PC-3 (cell line): ENCODE results near the gene GABBR1. TPM values are rescaled to one million over a fixed set of nuclear protein-coding genes. Genes with fewer than 3 reads are reported as not detected.

ENCODE experiments used
- ATAC-seq: fragments of 200-7000 bp; cut with Tn5 transposase; 2 replicates; pipeline ENCODE4 v1.9.1; 2020; ENCODE audit warnings: mild to moderate bottlenecking, moderate library complexity
- BruUV-seq: library from RNA; stranded (reverse); fragments of 400-500 nt; replicated peaks from 2 replicates; lab custom pipeline; 2021; lab: Mats Ljungman, UMichigan
- CTCF ChIA-PET: fragments of 300-600 bp; sonication (Branson Sonifier 250); formaldehyde crosslinking; loops from one replicate; lab custom pipeline; 2022; ENCODE audit warnings: antibody characterized with exemption; lab: Charles Lee
- POLR2A ChIA-PET: fragments of 300-600 bp; sonication (Branson Sonifier 250); formaldehyde crosslinking; loops from one replicate; lab custom pipeline; 2022; ENCODE audit warnings: antibody characterized with exemption; ENCODE audit not compliant: unreplicated experiment; lab: Charles Lee
- DNase-seq: peaks from one replicate; pipeline ENCODE4 v3.0.0-alpha.2; 2015
- H2AFZ ChIP-seq: fragments of 300-600 bp; sonication (generic); 2 replicates; pipeline ENCODE4 v1.6.0; 2016; ENCODE audit warnings: antibody characterized with exemption, low read length
- H3F3A ChIP-seq: fragments of 300-600 bp; sonication (generic); one replicate; pipeline ENCODE4 v1.6.0; 2017; ENCODE audit warnings: antibody characterized with exemption, low read length, control low read depth, mild to moderate bottlenecking; ENCODE audit not compliant: unreplicated experiment
- H3K27ac ChIP-seq: fragments of 300-600 bp; sonication (generic); 2 replicates; pipeline ENCODE4 v1.5.1; 2016; ENCODE audit warnings: mild to moderate bottlenecking, low read length
- H3K27me3 ChIP-seq: fragments of 300-600 bp; sonication (generic); 2 replicates; pipeline ENCODE4 v1.6.1; 2016; ENCODE audit warnings: low read length, mixed read lengths
- H3K36me3 ChIP-seq: fragments of 300-600 bp; sonication (generic); 2 replicates; pipeline ENCODE4 v1.6.1; 2016; ENCODE audit warnings: low read depth, mixed run types, low read length, mixed read lengths
- H3K4me1 ChIP-seq: fragments of 300-600 bp; sonication (generic); 2 replicates; pipeline ENCODE4 v1.5.1; 2016; ENCODE audit warnings: low read length; ENCODE audit not compliant: insufficient read depth
- H3K4me2 ChIP-seq: fragments of 300-600 bp; sonication (generic); 2 replicates; pipeline ENCODE4 v1.6.0; 2016; ENCODE audit warnings: low read length
- H3K4me3 ChIP-seq: fragments of 300-600 bp; sonication (generic); 2 replicates; pipeline ENCODE4 v1.5.1; 2016; ENCODE audit warnings: mild to moderate bottlenecking, low read length, mixed read lengths
- H3K79me2 ChIP-seq: fragments of 300-600 bp; sonication (generic); 2 replicates; pipeline ENCODE4 v1.6.1; 2017; ENCODE audit warnings: low read length, mixed read lengths
- H3K9ac ChIP-seq: fragments of 300-600 bp; sonication (generic); 2 replicates; pipeline ENCODE4 v1.6.0; 2016; ENCODE audit warnings: mild to moderate bottlenecking, low read length
- H3K9me2 ChIP-seq: fragments of 300-600 bp; sonication (generic); replicated peaks from 2 replicates; pipeline ENCODE4 v1.6.1; 2016; ENCODE audit warnings: mixed run types, low read length, mixed read lengths
- H3K9me3 ChIP-seq: fragments of 300-600 bp; sonication (generic); 2 replicates; pipeline ENCODE4 v1.6.1; 2016; ENCODE audit warnings: low read length, mixed read lengths
- H4K20me1 ChIP-seq: fragments of 300-600 bp; sonication (generic); 2 replicates; pipeline ENCODE4 v1.6.1; 2016; ENCODE audit warnings: low read length, mixed read lengths
- EZH2 ChIP-seq: fragments of 300-600 bp; sonication (generic); IDR thresholded peaks from one replicate; pipeline ENCODE4 v1.6.1; 2017; ENCODE audit warnings: antibody characterized with exemption, mild to moderate bottlenecking, low read length; ENCODE audit not compliant: unreplicated experiment
- EZH2phosphoT487 ChIP-seq: fragments of 300-600 bp; sonication (generic); IDR thresholded peaks from 2 replicates; pipeline ENCODE4 v1.6.1; 2018; ENCODE audit warnings: mild to moderate bottlenecking, antibody characterized with exemption, low read length, borderline replicate concordance
- intact Hi-C: fragments of 100-400 bp; cut with micrococcal nuclease; formaldehyde crosslinking; loops from 2 replicates; pipeline ENCODE4 v1.9.0; 2023
- total RNA-seq: library from RNA; depleted of rRNA; stranded (reverse); fragments of >200 nt; gene quantifications from 2 replicates; pipeline ENCODE4 v1.2.3, GENCODE V29; 2014
- TF ChIP-seq, protein P1 (sequence below): fragments of 300-600 bp; sonication (generic); conservative IDR thresholded peaks from 2 replicates; pipeline ENCODE4 v1.5.1; 2017; ENCODE audit warnings: antibody characterized with exemption, low read depth, mild to moderate bottlenecking, low read length

The GABBR1 gene
- total RNA-seq, 1 experiment from 2014 or later: 5.5 TPM

DNA sequence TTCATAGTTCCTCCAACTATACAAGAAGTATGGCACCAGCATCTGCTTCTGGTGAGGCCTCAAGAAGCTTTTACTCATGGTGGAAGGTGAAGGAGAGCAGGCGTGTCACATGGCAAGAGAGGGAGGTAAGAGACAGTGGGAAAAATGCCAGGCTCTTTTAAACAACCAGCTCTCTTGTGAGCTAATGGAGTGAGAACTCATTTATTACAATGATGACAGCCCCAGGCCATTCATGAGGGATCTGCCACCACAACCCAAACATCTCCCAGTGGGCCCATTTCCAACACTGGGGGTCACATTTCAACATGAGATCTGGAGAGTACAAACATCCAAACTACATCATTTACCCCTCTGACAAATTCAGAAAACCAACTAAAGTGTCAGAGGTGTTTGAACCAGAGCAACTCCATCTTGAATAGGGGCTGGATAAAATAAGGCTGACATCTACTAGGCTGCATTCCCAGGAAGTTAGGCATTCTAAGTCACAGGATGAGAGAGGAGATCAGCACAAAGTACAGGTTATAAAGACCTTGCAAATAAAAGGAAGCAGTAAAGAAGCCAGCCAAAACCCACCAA is 71.3 kb downstream of the GABBR1 start:
- no peak overlapping the region for H3K9ac ChIP-seq
- H3K9me3 ChIP-seq: no peaks in the 10 kb centered on the region
- BruUV-seq: no TSS peak
- POLR2A ChIA-PET: no interaction called here
- H3F3A ChIP-seq: no peaks in the 10 kb centered on the region
- ATAC-seq (no peak), DNase-seq (no peak)
- no peak overlapping the region for H3K4me2 ChIP-seq
- CTCF ChIA-PET: no interaction called here
- peaks cover 72% of the 10 kb centered on the region for H3K27me3 ChIP-seq
- no peak overlapping the region for H3K27ac ChIP-seq
- H2AFZ ChIP-seq: no peak overlapping the region
- no peaks in the 10 kb centered on the region for H3K79me2 ChIP-seq
- H3K36me3 ChIP-seq: no peaks in the 10 kb centered on the region
- H4K20me1 ChIP-seq: no peaks in the 10 kb centered on the region
- H3K9me2 ChIP-seq: no peaks in the 10 kb centered on the region
- no peaks in the 10 kb centered on the region for H3K4me1 ChIP-seq
- TF ChIP-seq EZH2 (no peak), EZH2phosphoT487 (no peak)
- TF ChIP-seq, protein P1, sequence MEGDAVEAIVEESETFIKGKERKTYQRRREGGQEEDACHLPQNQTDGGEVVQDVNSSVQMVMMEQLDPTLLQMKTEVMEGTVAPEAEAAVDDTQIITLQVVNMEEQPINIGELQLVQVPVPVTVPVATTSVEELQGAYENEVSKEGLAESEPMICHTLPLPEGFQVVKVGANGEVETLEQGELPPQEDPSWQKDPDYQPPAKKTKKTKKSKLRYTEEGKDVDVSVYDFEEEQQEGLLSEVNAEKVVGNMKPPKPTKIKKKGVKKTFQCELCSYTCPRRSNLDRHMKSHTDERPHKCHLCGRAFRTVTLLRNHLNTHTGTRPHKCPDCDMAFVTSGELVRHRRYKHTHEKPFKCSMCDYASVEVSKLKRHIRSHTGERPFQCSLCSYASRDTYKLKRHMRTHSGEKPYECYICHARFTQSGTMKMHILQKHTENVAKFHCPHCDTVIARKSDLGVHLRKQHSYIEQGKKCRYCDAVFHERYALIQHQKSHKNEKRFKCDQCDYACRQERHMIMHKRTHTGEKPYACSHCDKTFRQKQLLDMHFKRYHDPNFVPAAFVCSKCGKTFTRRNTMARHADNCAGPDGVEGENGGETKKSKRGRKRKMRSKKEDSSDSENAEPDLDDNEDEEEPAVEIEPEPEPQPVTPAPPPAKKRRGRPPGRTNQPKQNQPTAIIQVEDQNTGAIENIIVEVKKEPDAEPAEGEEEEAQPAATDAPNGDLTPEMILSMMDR: no peak
- intact Hi-C loops: no loop called here
- H3K4me3 ChIP-seq: no peak overlapping the region

DNA sequence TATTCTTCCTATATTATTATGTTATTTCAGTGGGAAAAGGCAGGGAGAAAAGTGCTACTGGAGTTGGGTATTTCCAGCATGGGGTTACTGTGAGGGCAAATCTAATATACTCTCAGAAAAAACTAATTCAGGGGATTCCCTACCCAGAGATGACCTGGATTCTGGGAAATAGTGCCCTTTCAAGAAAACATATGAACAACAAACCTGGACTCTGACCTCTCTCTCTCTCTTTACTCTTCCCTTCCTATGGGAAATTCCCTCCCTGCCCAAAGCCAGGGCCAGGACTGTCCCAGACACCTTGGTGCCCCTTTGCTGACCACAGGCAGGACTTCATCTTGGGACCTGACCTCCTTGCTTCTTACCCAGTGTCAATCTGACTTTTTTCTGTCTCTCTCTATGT is 71.9 kb downstream of the GABBR1 start:
- Histone ChIP-seq H3K27me3 (peaks cover 71% of the 10 kb centered on the region), H3K4me1 (no peaks in the 10 kb centered on the region), H3K79me2 (no peaks in the 10 kb centered on the region), H3K4me2 (no peak overlapping the region), H3K9me3 (no peaks in the 10 kb centered on the region), H3K9ac (no peak overlapping the region), H3F3A (no peaks in the 10 kb centered on the region), H3K9me2 (no peaks in the 10 kb centered on the region), H3K4me3 (no peak overlapping the region), H3K36me3 (no peaks in the 10 kb centered on the region), H4K20me1 (no peaks in the 10 kb centered on the region), H3K27ac (no peak overlapping the region), H2AFZ (no peak overlapping the region)
- BruUV-seq: no TSS peak
- TF ChIP-seq EZH2: no peak
- TF ChIP-seq, protein P1: no peak
- no peak for TF ChIP-seq EZH2phosphoT487
- no peak for ATAC-seq
- intact Hi-C loops: no loop called here
- ChIA-PET CTCF (no interaction called here), POLR2A (no interaction called here)
- DNase-seq: no peak

DNA sequence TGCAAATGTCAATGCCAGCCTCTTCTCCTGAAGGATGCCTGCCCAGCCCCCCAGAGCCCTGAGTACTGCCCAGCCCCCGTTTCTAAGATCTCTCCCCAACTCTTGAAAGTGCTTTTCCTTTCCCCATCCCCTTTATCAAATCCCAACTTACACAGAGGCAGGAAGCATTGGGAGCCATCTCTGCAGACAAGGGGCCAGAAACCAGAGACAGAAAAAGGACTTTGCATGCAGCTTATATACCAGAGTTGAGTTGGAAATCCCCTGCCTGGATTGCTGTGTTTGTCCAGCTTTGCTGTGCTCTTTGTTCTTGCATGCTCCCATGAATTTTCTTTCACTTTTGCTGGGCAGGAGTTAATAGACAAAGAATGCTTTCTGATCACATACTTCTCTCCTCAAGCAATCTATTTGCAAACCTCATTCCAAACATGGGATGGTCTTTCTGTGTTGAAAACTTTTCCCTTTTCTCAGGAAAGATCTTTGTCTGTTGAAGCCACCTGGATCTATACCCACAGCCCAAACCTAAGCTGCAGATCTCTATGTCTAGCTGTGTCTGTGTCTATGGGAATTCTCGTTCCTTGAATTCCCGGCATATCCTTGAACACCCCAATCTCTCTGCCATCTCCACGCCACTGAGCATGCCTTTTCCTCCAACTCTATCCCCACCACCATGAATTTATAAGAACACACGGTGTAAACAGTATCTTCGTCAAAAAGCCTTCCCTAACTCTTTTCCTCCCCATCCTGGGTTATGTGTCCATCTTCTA is 73.3 kb downstream of the GABBR1 start, which contains the start of gene UBD:
Gene UBD, minus strand, starts transcription at position 209 of the 764 bp plus-strand sequence. Its CDS starts 31 bp downstream, at position 178.
- Histone ChIP-seq H3K4me2 (no peak within 1 kb of the TSS), H3K4me1 (no peaks in the 10 kb centered on the region), H3K36me3 (no peaks in the 10 kb centered on the region), H3K9me3 (no peaks in the 10 kb centered on the region), H2AFZ (no peak within 1 kb of the TSS), H3K79me2 (no peaks in the 10 kb centered on the region), H3K9ac (no peak within 1 kb of the TSS), H3K9me2 (no peaks in the 10 kb centered on the region), H4K20me1 (no peaks in the 10 kb centered on the region), H3K27me3 (peaks cover 75% of the 10 kb centered on the region), H3K27ac (no peak within 1 kb of the TSS), H3F3A (no peaks in the 10 kb centered on the region), H3K4me3 (no peak within 1 kb of the TSS)
- TF ChIP-seq, protein P1: no peak
- TF ChIP-seq EZH2: no peak
- no peak for TF ChIP-seq EZH2phosphoT487
- intact Hi-C loops: no loop called here
- DNase-seq: no peak
- ChIA-PET CTCF (no interaction called here), POLR2A (no interaction called here)
- BruUV-seq: no TSS peak
- no peak for ATAC-seq
